GM23338 (cell line): ENCODE results near the gene TSPAN12. TPM values are rescaled to one million over a fixed set of nuclear protein-coding genes. Genes with fewer than 3 reads are reported as not detected.

ENCODE experiments used
- ATAC-seq: fragments of 200-7000 bp; cut with Tn5 transposase; 3 replicates; pipeline ENCODE4 v1.9.1; 2020
- DNase-seq: peaks from one replicate; pipeline ENCODE4 v3.0.0-alpha.2; 2015; ENCODE audit warnings: low spot score
- H2AFZ ChIP-seq: fragments of 200-600 bp; sonication (generic); 2 replicates; pipeline ENCODE4 v1.8.0; 2016; ENCODE audit warnings: antibody characterized with exemption, mild to moderate bottlenecking, moderate library complexity
- H3F3A ChIP-seq: fragments of 200-600 bp; sonication (generic); replicated peaks from 2 replicates; pipeline ENCODE4 v1.8.0; 2017; ENCODE audit warnings: antibody characterized with exemption, mixed run types, low read depth
- H3K27ac ChIP-seq: fragments of 200-600 bp; sonication (generic); 2 replicates; pipeline ENCODE4 v1.6.1; 2016; ENCODE audit warnings: low read depth
- H3K27me3 ChIP-seq: fragments of 200-600 bp; sonication (generic); 2 replicates; pipeline ENCODE4 v1.8.0; 2016; ENCODE audit warnings: mild to moderate bottlenecking, mixed run types, moderate library complexity; ENCODE audit not compliant: insufficient read depth
- H3K36me3 ChIP-seq: fragments of 200-600 bp; sonication (generic); 2 replicates; pipeline ENCODE4 v1.8.0; 2016; ENCODE audit warnings: mild to moderate bottlenecking; ENCODE audit not compliant: insufficient read depth
- H3K4me1 ChIP-seq: fragments of 200-600 bp; sonication (generic); 2 replicates; pipeline ENCODE4 v1.8.0; 2016; ENCODE audit warnings: mild to moderate bottlenecking, moderate library complexity; ENCODE audit not compliant: insufficient read depth
- H3K4me2 ChIP-seq: fragments of 200-600 bp; sonication (generic); 2 replicates; pipeline ENCODE4 v1.7.1; 2017; ENCODE audit warnings: mixed run types
- H3K4me3 ChIP-seq: fragments of 200-600 bp; sonication (generic); 2 replicates; pipeline ENCODE4 v1.6.1; 2016; ENCODE audit warnings: mixed run types
- H3K79me2 ChIP-seq: fragments of 200-600 bp; sonication (generic); replicated peaks from 2 replicates; pipeline ENCODE4 v1.8.0; 2017; ENCODE audit warnings: mild to moderate bottlenecking; ENCODE audit not compliant: insufficient read depth
- H3K9me2 ChIP-seq: fragments of 200-600 bp; sonication (generic); 2 replicates; pipeline ENCODE4 v1.8.0; 2017; ENCODE audit not compliant: insufficient read depth
- H4K20me1 ChIP-seq: fragments of 200-600 bp; sonication (generic); replicated peaks from 2 replicates; pipeline ENCODE4 v1.8.0; 2017; ENCODE audit warnings: mild to moderate bottlenecking; ENCODE audit not compliant: insufficient read depth
- H3K27ac Mint-ChIP-seq: 2 replicates; pipeline ENCODE4 v1.8.0; 2020; ENCODE audit warnings: inconsistent platforms, mild to moderate bottlenecking, moderate library complexity, mixed read lengths
- H3K27me3 Mint-ChIP-seq: 3 replicates; pipeline ENCODE4 v1.8.0; 2022; ENCODE audit warnings: low read depth, mild to moderate bottlenecking, moderate library complexity, mixed read lengths, inconsistent platforms; ENCODE audit not compliant: insufficient read depth, poor library complexity
- H3K36me3 Mint-ChIP-seq: 3 replicates; pipeline ENCODE4 v1.8.0; 2021; ENCODE audit warnings: low read depth, mild to moderate bottlenecking, inconsistent platforms, moderate library complexity, mixed read lengths
- H3K4me1 Mint-ChIP-seq: 3 replicates; pipeline ENCODE4 v1.8.0; 2020; ENCODE audit warnings: mild to moderate bottlenecking, inconsistent platforms, mixed read lengths
- H3K4me3 Mint-ChIP-seq: 3 replicates; pipeline ENCODE4 v1.8.0; 2021; ENCODE audit warnings: moderate library complexity, mild to moderate bottlenecking, inconsistent platforms, mixed read lengths
- H3K9me3 Mint-ChIP-seq: 3 replicates; pipeline ENCODE4 v1.8.0; 2020; ENCODE audit warnings: moderate library complexity, mild to moderate bottlenecking, inconsistent platforms, mixed read lengths
- CREB1 ChIP-seq: fragments of 250-450 bp; sonication (Bioruptor Pico); IDR thresholded peaks from 2 replicates; pipeline ENCODE4 v1.5.0; 2020; ENCODE audit warnings: low read depth, mild to moderate bottlenecking, moderate library complexity
- EZH2 ChIP-seq: fragments of 200-600 bp; sonication (generic); IDR thresholded peaks from one replicate; pipeline ENCODE4 v1.8.0; 2017; ENCODE audit warnings: antibody characterized with exemption, mild to moderate bottlenecking, low read depth; ENCODE audit not compliant: unreplicated experiment
- EZH2phosphoT487 ChIP-seq: fragments of 200-600 bp; sonication (generic); IDR thresholded peaks from one replicate; pipeline ENCODE4 v1.8.1; 2018; ENCODE audit warnings: antibody characterized with exemption; ENCODE audit not compliant: unreplicated experiment
- JUNB ChIP-seq: IDR thresholded peaks from one replicate; pipeline ENCODE4 v1.6.1; 2016; ENCODE audit warnings: antibody characterized with exemption; ENCODE audit not compliant: unreplicated experiment
- NANOG ChIP-seq: IDR thresholded peaks from 2 replicates; pipeline ENCODE4 v1.6.1; 2016; ENCODE audit warnings: antibody characterized with exemption, borderline replicate concordance
- POLR2AphosphoS5 ChIP-seq: IDR thresholded peaks from 2 replicates; pipeline ENCODE4 v1.6.1; 2016; ENCODE audit warnings: antibody characterized with exemption, low read depth
- STAT1 ChIP-seq: IDR thresholded peaks from one replicate; pipeline ENCODE4 v1.6.1; 2016; ENCODE audit warnings: antibody characterized with exemption; ENCODE audit not compliant: unreplicated experiment
- ZNF114 ChIP-seq: fragments of 250-450 bp; sonication (Bioruptor Pico); IDR thresholded peaks from 2 replicates; pipeline ENCODE4 v1.5.0; 2020; ENCODE audit warnings: mild to moderate bottlenecking, moderate library complexity
- ZNF331 ChIP-seq: fragments of 250-450 bp; sonication (Bioruptor Pico); IDR thresholded peaks from 2 replicates; pipeline ENCODE4 v1.5.0; 2020; ENCODE audit warnings: low read depth, mild to moderate bottlenecking, moderate library complexity
- polyA plus RNA-seq: library from polyadenylated mRNA; unstranded; fragments of >200 nt; fragmentation: Nextera tagmentation; extraction: Ambion mirVana; gene quantifications from 2 replicates; pipeline ENCODE4 v1.2.1, GENCODE V29; 2016
- total RNA-seq: library from RNA; depleted of rRNA; stranded (reverse); fragments of >200 nt; shearing (Covaris generic); gene quantifications from 2 replicates; pipeline ENCODE4 v1.2.3, GENCODE V29; 2014
- TF ChIP-seq, protein P1 (sequence below): IDR thresholded peaks from one replicate; pipeline ENCODE4 v1.6.1; 2018; ENCODE audit warnings: antibody characterized with exemption; ENCODE audit not compliant: unreplicated experiment
- TF ChIP-seq, protein P2 (sequence below): IDR thresholded peaks from 2 replicates; pipeline ENCODE4 v1.6.1; 2016; ENCODE audit warnings: antibody characterized with exemption
- TF ChIP-seq, protein P3 (sequence below), 2 experiments: fragments of 200-600 bp in 1 of 2; sonication (generic) in 1 of 2; conservative IDR thresholded peaks; 2 replicates each; pipeline versions ENCODE4 v1.5.1 to v1.6.1; 2016 to 2017; ENCODE audit warnings: antibody characterized with exemption in 2 of 2, low read depth in 2 of 2, mild to moderate bottlenecking in 2 of 2, moderate library complexity in 1 of 2
- TF ChIP-seq, protein P4 (sequence below): fragments of 250-450 bp; sonication (Bioruptor Pico); IDR thresholded peaks from 2 replicates; pipeline ENCODE4 v1.5.0; 2020; ENCODE audit warnings: mild to moderate bottlenecking, moderate library complexity

Gene TSPAN12
- total and polyA plus RNA-seq, 2 experiments from 2014 or later: 9.7 to 11.7 TPM

DNA sequence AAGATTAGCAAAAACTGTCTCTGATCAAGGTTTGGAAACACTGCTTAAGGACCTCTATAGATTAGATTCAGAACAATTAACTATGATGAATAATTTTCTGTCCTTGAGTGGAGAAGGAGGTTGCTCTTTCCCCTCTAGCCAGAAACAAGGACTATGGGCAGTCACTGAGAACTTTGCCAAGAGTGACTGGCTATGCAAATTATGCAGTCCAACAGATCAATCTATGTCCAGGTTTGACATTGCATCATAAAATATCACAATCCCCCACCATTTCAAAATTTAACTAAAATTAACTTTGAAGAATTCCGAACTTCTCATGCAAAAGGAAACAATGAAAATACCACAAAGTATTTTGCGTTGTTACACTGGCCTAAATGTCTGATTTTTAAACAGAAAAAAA, 50.6 kb downstream of the TSPAN12 start:
- Histone ChIP-seq H3K79me2 (no peaks in the 10 kb centered on the region), H3K9me2 (no peaks in the 10 kb centered on the region), H3F3A (no peaks in the 10 kb centered on the region), H3K4me3 (no peak overlapping the region), H3K4me2 (no peak overlapping the region), H3K27ac (no peak overlapping the region), H4K20me1 (no peaks in the 10 kb centered on the region), H3K27me3 (no peaks in the 10 kb centered on the region), H2AFZ (no peak overlapping the region), H3K4me1 (no peaks in the 10 kb centered on the region), H3K36me3 (no peaks in the 10 kb centered on the region)
- H3K4me3 Mint-ChIP-seq: no peak overlapping the region
- no peaks in the 10 kb centered on the region for H3K27me3 Mint-ChIP-seq
- DNase-seq (no peak), ATAC-seq (no peak)
- H3K27ac Mint-ChIP-seq: no peak overlapping the region
- TF ChIP-seq, protein P1, sequence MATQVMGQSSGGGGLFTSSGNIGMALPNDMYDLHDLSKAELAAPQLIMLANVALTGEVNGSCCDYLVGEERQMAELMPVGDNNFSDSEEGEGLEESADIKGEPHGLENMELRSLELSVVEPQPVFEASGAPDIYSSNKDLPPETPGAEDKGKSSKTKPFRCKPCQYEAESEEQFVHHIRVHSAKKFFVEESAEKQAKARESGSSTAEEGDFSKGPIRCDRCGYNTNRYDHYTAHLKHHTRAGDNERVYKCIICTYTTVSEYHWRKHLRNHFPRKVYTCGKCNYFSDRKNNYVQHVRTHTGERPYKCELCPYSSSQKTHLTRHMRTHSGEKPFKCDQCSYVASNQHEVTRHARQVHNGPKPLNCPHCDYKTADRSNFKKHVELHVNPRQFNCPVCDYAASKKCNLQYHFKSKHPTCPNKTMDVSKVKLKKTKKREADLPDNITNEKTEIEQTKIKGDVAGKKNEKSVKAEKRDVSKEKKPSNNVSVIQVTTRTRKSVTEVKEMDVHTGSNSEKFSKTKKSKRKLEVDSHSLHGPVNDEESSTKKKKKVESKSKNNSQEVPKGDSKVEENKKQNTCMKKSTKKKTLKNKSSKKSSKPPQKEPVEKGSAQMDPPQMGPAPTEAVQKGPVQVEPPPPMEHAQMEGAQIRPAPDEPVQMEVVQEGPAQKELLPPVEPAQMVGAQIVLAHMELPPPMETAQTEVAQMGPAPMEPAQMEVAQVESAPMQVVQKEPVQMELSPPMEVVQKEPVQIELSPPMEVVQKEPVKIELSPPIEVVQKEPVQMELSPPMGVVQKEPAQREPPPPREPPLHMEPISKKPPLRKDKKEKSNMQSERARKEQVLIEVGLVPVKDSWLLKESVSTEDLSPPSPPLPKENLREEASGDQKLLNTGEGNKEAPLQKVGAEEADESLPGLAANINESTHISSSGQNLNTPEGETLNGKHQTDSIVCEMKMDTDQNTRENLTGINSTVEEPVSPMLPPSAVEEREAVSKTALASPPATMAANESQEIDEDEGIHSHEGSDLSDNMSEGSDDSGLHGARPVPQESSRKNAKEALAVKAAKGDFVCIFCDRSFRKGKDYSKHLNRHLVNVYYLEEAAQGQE: no peak
- TF ChIP-seq STAT1: no peak
- no peak for TF ChIP-seq EZH2
- TF ChIP-seq ZNF114: no peak
- no peak for TF ChIP-seq NANOG
- TF ChIP-seq, protein P2, sequence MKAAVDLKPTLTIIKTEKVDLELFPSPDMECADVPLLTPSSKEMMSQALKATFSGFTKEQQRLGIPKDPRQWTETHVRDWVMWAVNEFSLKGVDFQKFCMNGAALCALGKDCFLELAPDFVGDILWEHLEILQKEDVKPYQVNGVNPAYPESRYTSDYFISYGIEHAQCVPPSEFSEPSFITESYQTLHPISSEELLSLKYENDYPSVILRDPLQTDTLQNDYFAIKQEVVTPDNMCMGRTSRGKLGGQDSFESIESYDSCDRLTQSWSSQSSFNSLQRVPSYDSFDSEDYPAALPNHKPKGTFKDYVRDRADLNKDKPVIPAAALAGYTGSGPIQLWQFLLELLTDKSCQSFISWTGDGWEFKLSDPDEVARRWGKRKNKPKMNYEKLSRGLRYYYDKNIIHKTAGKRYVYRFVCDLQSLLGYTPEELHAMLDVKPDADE: no peak
- no peak for TF ChIP-seq ZNF331 (CRISPR knock-in tag)
- no peak for TF ChIP-seq EZH2phosphoT487
- TF ChIP-seq, protein P3, sequence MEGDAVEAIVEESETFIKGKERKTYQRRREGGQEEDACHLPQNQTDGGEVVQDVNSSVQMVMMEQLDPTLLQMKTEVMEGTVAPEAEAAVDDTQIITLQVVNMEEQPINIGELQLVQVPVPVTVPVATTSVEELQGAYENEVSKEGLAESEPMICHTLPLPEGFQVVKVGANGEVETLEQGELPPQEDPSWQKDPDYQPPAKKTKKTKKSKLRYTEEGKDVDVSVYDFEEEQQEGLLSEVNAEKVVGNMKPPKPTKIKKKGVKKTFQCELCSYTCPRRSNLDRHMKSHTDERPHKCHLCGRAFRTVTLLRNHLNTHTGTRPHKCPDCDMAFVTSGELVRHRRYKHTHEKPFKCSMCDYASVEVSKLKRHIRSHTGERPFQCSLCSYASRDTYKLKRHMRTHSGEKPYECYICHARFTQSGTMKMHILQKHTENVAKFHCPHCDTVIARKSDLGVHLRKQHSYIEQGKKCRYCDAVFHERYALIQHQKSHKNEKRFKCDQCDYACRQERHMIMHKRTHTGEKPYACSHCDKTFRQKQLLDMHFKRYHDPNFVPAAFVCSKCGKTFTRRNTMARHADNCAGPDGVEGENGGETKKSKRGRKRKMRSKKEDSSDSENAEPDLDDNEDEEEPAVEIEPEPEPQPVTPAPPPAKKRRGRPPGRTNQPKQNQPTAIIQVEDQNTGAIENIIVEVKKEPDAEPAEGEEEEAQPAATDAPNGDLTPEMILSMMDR (conservative IDR thresholded peaks at IDR 0.05; ENCODE audit: low read depth in 2 of 2): no peak
- TF ChIP-seq, protein P4, sequence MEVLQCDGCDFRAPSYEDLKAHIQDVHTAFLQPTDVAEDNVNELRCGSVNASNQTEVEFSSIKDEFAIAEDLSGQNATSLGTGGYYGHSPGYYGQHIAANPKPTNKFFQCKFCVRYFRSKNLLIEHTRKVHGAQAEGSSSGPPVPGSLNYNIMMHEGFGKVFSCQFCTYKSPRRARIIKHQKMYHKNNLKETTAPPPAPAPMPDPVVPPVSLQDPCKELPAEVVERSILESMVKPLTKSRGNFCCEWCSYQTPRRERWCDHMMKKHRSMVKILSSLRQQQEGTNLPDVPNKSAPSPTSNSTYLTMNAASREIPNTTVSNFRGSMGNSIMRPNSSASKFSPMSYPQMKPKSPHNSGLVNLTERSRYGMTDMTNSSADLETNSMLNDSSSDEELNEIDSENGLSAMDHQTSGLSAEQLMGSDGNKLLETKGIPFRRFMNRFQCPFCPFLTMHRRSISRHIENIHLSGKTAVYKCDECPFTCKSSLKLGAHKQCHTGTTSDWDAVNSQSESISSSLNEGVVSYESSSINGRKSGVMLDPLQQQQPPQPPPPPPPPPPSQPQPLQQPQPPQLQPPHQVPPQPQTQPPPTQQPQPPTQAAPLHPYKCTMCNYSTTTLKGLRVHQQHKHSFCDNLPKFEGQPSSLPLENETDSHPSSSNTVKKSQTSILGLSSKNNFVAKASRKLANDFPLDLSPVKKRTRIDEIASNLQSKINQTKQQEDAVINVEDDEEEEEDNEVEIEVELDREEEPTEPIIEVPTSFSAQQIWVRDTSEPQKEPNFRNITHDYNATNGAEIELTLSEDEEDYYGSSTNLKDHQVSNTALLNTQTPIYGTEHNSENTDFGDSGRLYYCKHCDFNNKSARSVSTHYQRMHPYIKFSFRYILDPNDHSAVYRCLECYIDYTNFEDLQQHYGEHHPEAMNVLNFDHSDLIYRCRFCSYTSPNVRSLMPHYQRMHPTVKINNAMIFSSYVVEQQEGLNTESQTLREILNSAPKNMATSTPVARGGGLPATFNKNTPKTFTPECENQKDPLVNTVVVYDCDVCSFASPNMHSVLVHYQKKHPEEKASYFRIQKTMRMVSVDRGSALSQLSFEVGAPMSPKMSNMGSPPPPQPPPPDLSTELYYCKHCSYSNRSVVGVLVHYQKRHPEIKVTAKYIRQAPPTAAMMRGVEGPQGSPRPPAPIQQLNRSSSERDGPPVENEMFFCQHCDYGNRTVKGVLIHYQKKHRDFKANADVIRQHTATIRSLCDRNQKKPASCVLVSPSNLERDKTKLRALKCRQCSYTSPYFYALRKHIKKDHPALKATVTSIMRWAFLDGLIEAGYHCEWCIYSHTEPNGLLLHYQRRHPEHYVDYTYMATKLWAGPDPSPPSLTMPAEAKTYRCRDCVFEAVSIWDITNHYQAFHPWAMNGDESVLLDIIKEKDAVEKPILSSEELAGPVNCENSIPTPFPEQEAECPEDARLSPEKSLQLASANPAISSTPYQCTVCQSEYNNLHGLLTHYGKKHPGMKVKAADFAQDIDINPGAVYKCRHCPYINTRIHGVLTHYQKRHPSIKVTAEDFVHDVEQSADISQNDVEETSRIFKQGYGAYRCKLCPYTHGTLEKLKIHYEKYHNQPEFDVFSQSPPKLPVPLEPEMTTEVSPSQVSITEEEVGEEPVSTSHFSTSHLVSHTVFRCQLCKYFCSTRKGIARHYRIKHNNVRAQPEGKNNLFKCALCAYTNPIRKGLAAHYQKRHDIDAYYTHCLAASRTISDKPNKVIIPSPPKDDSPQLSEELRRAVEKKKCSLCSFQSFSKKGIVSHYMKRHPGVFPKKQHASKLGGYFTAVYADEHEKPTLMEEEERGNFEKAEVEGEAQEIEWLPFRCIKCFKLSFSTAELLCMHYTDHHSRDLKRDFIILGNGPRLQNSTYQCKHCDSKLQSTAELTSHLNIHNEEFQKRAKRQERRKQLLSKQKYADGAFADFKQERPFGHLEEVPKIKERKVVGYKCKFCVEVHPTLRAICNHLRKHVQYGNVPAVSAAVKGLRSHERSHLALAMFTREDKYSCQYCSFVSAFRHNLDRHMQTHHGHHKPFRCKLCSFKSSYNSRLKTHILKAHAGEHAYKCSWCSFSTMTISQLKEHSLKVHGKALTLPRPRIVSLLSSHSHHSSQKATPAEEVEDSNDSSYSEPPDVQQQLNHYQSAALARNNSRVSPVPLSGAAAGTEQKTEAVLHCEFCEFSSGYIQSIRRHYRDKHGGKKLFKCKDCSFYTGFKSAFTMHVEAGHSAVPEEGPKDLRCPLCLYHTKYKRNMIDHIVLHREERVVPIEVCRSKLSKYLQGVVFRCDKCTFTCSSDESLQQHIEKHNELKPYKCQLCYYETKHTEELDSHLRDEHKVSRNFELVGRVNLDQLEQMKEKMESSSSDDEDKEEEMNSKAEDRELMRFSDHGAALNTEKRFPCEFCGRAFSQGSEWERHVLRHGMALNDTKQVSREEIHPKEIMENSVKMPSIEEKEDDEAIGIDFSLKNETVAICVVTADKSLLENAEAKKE (CRISPR knock-in tag): no peak
- TF ChIP-seq CREB1: no peak
- TF ChIP-seq JUNB: no peak
- no peak for TF ChIP-seq POLR2AphosphoS5
- no peaks in the 10 kb centered on the region for H3K9me3 Mint-ChIP-seq
- peaks cover 4% of the 10 kb centered on the region; the same call in 2 of the 3 replicates for H3K4me1 Mint-ChIP-seq
- no peaks in the 10 kb centered on the region for H3K36me3 Mint-ChIP-seq
